Measurements from ENCODE around the gene DGCR8. TPM values are rescaled to one million over a fixed set of nuclear protein-coding genes. Genes with fewer than 3 reads are reported as not detected.

Gene DGCR8
- total RNA-seq, 1 donor from 2014 or later = 93.1 TPM

DNA sequence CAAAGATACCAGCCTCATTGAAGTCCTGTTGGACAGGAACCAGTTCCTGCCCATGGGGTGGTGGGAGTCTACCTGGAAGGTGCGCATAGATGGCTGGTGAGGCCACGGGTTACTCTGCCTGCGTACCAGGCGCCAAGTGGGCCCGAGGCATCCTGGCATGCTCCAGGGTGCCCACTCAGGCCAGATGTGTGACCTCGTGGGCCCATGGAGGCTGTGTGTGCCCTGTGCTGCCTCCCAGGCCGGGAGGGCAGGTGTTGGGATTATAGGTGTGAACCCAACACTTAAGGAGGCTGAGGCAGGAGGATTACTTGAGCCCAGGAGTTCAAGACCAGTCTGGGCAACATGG lies 36.1 kb upstream of the DGCR8 start:
- H3K27me3 Mint-ChIP-seq (ENCODE audit: unreplicated experiment) = peaks cover 2% of the 10 kb centered on the region
- no peak overlapping the region for H3K4me3 Mint-ChIP-seq (ENCODE audit: unreplicated experiment)
- no peak for DNase-seq
- H3K27ac Mint-ChIP-seq (ENCODE audit: unreplicated experiment) = no peak overlapping the region
- H3K4me1 Mint-ChIP-seq (ENCODE audit: low read depth, unreplicated experiment) = no peaks in the 10 kb centered on the region
- H3K9me3 Mint-ChIP-seq (ENCODE audit: unreplicated experiment) = peaks cover 5% of the 10 kb centered on the region
- TF ChIP-seq, protein P1, sequence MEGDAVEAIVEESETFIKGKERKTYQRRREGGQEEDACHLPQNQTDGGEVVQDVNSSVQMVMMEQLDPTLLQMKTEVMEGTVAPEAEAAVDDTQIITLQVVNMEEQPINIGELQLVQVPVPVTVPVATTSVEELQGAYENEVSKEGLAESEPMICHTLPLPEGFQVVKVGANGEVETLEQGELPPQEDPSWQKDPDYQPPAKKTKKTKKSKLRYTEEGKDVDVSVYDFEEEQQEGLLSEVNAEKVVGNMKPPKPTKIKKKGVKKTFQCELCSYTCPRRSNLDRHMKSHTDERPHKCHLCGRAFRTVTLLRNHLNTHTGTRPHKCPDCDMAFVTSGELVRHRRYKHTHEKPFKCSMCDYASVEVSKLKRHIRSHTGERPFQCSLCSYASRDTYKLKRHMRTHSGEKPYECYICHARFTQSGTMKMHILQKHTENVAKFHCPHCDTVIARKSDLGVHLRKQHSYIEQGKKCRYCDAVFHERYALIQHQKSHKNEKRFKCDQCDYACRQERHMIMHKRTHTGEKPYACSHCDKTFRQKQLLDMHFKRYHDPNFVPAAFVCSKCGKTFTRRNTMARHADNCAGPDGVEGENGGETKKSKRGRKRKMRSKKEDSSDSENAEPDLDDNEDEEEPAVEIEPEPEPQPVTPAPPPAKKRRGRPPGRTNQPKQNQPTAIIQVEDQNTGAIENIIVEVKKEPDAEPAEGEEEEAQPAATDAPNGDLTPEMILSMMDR (IDR thresholded peaks at IDR 0.05; ENCODE audit: partially characterized antibody, unreplicated experiment) = no peak
- H3K36me3 Mint-ChIP-seq (ENCODE audit: unreplicated experiment) = peaks cover 7% of the 10 kb centered on the region

DNA sequence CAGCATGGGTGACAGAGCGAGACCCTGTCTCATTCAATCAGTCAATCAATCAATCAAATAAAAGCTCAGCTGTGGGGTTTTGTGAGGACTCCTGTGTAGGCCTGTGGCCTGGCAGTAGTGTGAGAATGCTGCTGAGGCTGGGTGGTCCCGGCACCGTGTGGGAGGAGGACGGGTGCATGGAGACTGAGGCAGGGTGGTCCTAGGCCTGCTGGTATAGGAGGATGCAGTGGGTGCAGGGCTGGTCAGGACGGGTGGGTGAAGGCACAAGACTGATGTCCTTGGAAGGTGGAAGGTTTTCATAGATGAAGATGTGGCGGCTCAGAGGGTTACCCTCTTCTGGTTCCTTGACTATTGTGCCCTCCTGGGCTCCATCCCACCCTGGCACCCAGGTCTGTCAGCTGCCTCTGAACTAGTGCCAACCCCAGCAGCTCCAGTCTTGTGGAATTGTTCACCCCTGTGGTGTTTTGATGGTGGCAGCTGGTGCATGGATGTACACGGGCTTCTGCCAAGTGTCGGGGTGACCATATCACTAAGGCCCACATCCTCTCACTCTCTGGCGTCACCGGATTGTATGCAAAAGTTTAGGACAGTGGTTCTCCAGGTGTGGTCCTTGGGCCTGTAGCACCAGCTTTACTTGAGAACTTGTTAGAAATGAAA lies 35.4 kb upstream of the DGCR8 start:
- H3K4me3 Mint-ChIP-seq (ENCODE audit: unreplicated experiment) = no peak overlapping the region
- no peak overlapping the region for H3K27ac Mint-ChIP-seq (ENCODE audit: unreplicated experiment)
- TF ChIP-seq, protein P1 (IDR thresholded peaks at IDR 0.05; ENCODE audit: partially characterized antibody, unreplicated experiment) = no peak
- no peak for DNase-seq
- H3K4me1 Mint-ChIP-seq (ENCODE audit: low read depth, unreplicated experiment) = no peaks in the 10 kb centered on the region
- peaks cover 2% of the 10 kb centered on the region for H3K27me3 Mint-ChIP-seq (ENCODE audit: unreplicated experiment)
- peaks cover 7% of the 10 kb centered on the region for H3K9me3 Mint-ChIP-seq (ENCODE audit: unreplicated experiment)
- peaks cover 10% of the 10 kb centered on the region for H3K36me3 Mint-ChIP-seq (ENCODE audit: unreplicated experiment)

DNA sequence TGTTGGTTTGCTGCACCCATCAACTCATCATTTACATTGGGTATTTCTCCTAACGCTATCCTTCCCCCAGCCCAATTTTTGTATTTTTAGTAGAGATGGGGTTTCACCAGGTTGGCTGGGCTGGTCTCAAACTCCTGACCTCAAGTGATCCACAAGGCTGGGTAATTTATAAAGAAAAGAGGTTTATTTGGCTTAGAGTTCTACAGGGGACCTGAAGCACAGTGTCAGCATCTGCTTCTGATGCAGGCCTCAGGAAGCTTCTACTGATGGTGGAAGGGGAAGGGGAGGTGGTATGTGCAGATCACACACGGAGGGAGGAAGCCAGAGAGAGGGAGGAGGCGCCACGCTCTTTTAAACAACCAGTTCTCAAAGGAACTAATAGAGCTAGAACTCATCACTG lies 33.3 kb upstream of the DGCR8 start:
- Mint-ChIP-seq H3K9me3 (ENCODE audit: unreplicated experiment) (peaks cover 4% of the 10 kb centered on the region), H3K4me1 (ENCODE audit: low read depth, unreplicated experiment) (no peaks in the 10 kb centered on the region), H3K27ac (ENCODE audit: unreplicated experiment) (no peak overlapping the region), H3K27me3 (ENCODE audit: unreplicated experiment) (peaks cover 2% of the 10 kb centered on the region), H3K36me3 (ENCODE audit: unreplicated experiment) (peaks cover 10% of the 10 kb centered on the region), H3K4me3 (ENCODE audit: unreplicated experiment) (no peak overlapping the region)
- no peak for DNase-seq
- TF ChIP-seq, protein P1 (IDR thresholded peaks at IDR 0.05; ENCODE audit: partially characterized antibody, unreplicated experiment) = no peak

DNA sequence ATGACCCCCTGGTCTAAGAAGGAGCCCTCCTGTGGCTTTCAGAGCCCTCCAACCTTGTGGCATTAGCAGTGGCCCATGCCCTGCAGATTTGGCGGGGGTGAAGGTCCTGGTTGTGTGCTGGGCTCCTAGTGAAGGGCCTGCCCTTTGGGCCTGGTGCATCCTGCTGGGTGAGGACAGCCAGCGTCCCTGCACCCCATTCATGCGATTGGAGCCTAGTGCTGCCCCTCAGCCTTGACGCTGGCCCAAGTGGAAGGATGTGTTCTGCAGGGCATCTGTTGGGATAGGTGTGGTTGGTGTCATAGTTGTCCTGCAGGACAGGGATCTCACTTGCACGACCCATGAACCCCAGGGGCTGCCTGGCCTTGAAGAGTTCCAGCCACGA lies 28.1 kb upstream of the DGCR8 start:
- TF ChIP-seq, protein P1 (IDR thresholded peaks at IDR 0.05; ENCODE audit: partially characterized antibody, unreplicated experiment) = no peak
- Mint-ChIP-seq H3K4me3 (ENCODE audit: unreplicated experiment) (no peak overlapping the region), H3K36me3 (ENCODE audit: unreplicated experiment) (peaks cover 10% of the 10 kb centered on the region), H3K9me3 (ENCODE audit: unreplicated experiment) (peaks cover 2% of the 10 kb centered on the region), H3K27me3 (ENCODE audit: unreplicated experiment) (peaks cover 2% of the 10 kb centered on the region), H3K4me1 (ENCODE audit: low read depth, unreplicated experiment) (no peaks in the 10 kb centered on the region), H3K27ac (ENCODE audit: unreplicated experiment) (no peak overlapping the region)
- DNase-seq = no peak

DNA sequence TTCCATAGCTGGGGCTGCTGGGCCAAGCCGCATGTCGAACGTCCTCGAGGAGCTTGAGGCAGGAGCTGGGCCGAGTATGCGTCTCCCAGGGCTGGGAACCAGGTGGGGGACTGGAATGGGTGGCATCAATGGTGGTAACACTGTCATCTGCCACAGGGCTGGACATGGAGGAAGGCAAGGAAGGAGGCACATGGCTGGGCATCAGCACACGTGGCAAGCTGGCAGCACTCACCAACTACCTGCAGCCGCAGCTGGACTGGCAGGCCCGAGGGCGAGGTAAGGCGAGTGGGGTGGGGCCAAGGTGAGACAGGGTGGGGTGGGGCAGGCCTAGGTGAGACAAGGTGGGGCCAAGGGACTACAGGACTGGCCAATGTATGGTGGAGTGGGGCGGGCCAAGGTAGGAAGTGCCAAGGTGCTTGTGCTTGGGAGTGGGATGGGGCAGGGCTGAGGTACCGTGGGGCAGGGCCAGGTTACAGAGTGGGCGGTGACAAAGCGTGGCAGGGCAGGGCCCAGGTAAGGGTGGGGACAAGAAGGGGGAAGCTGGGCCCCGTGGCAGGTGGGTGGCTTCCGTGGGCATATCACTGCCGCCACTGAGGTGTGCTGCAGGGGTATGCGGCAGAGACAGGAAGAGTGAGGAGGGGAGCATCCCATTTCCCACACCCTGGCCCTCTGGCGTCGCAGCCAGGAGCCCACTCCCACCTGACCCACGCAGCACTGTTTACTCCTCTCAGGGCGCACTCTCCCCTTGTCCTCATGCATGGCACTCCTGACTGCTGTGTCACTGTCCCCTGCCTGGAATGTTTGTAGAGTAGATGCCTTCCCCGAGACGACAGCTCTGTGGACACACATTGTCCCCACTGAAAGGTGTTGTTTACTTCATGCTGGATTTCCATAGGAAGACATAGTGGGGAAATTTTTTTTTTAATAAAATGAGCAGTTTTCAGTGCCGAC lies 27.5 kb upstream of the DGCR8 start:
- Mint-ChIP-seq H3K27me3 (ENCODE audit: unreplicated experiment) (peaks cover 2% of the 10 kb centered on the region), H3K27ac (ENCODE audit: unreplicated experiment) (no peak overlapping the region), H3K36me3 (ENCODE audit: unreplicated experiment) (peaks cover 10% of the 10 kb centered on the region), H3K4me3 (ENCODE audit: unreplicated experiment) (no peak overlapping the region), H3K4me1 (ENCODE audit: low read depth, unreplicated experiment) (no peaks in the 10 kb centered on the region), H3K9me3 (ENCODE audit: unreplicated experiment) (peaks cover 2% of the 10 kb centered on the region)
- DNase-seq = no peak
- TF ChIP-seq, protein P1 (IDR thresholded peaks at IDR 0.05; ENCODE audit: partially characterized antibody, unreplicated experiment) = no peak

All from glutamatergic neuron (in vitro differentiated cells).